Endothelial cell of umbilical vein (primary cell): Measurements from ENCODE around the gene LIME1. TPM values are rescaled to one million over a fixed set of nuclear protein-coding genes. Genes with fewer than 3 reads are reported as not detected.

ENCODE experiments used
- BruUV-seq: library from RNA; stranded (reverse); fragments of 400-500 nt; replicated peaks from 2 replicates; lab custom pipeline; 2021; lab: Mats Ljungman, UMichigan
- CTCF ChIA-PET: fragments of 300-600, 350-600 bp; sonication (Branson Sonifier 250); formaldehyde crosslinking; loops from one replicate; lab custom pipeline; 2021; ENCODE audit warnings: antibody characterized with exemption, inconsistent platforms; lab: Charles Lee
- POLR2A ChIA-PET: fragments of 300-600, 350-600 bp; sonication (Branson Sonifier 250); formaldehyde crosslinking; loops from one replicate; lab custom pipeline; 2021; ENCODE audit warnings: antibody characterized with exemption, inconsistent platforms; lab: Charles Lee
- DNase-seq: peaks from one replicate; pipeline ENCODE4 v3.0.0-alpha.2; 2011; ENCODE audit warnings: low read depth, low spot score
- FAIRE-seq: peaks from 2 replicates; lab custom pipeline; 2011; peaks lifted over from hg19 to GRCh38; lab: Jason Lieb, UNC
- H2AFZ ChIP-seq: 2 replicates; pipeline ENCODE4 v1.6.0; 2012; ENCODE audit warnings: low read depth, low read length, control low read depth, inconsistent platforms
- H3K27ac ChIP-seq: 2 replicates; pipeline ENCODE4 v1.5.1; 2011; ENCODE audit warnings: low read depth, mild to moderate bottlenecking, control low read depth, low read length, moderate library complexity; ENCODE audit not compliant: insufficient read depth
- H3K27me3 ChIP-seq, 2 experiments: 2 replicates each; pipeline versions ENCODE4 v1.6.0 to v1.6.1; 2011; ENCODE audit warnings: low read length in 2 of 2, mixed read lengths in 1 of 2; ENCODE audit not compliant: control insufficient read depth in 2 of 2, insufficient read depth in 2 of 2
- H3K36me3 ChIP-seq, 2 experiments: 2 replicates in 1 of 2; 3 replicates in 1 of 2; pipeline ENCODE4 v1.5.1; 2011; ENCODE audit warnings: low read length in 2 of 2, mild to moderate bottlenecking in 1 of 2, moderate library complexity in 1 of 2; ENCODE audit not compliant: control insufficient read depth in 2 of 2, insufficient read depth in 2 of 2; ENCODE audit errors: extremely low read depth in 1 of 2
- H3K4me1 ChIP-seq: 3 replicates; pipeline ENCODE4 v1.5.1; 2011; ENCODE audit warnings: mild to moderate bottlenecking, low read length; ENCODE audit not compliant: control insufficient read depth, insufficient read depth; ENCODE audit errors: extremely low read depth
- H3K4me2 ChIP-seq: 2 replicates; pipeline ENCODE4 v1.6.1; 2011; ENCODE audit warnings: low read length, control low read depth, mixed read lengths; ENCODE audit not compliant: insufficient read depth
- H3K4me3 ChIP-seq, 3 experiments: fragments of 200-600 bp in 1 of 3; sonication (generic), shearing (Covaris generic) in 1 of 3; replicated peaks in 1 of 3; 2 replicates each; pipeline ENCODE4 v1.5.1; 2011 to 2016; ENCODE audit warnings: control low read depth in 3 of 3, low read length in 3 of 3, mild to moderate bottlenecking in 2 of 3, inconsistent platforms in 1 of 3, low read depth in 1 of 3, moderate library complexity in 1 of 3; ENCODE audit not compliant: insufficient read depth in 1 of 3
- H3K79me2 ChIP-seq: 2 replicates; pipeline ENCODE4 v1.6.0; 2012; ENCODE audit warnings: low read length, inconsistent platforms; ENCODE audit not compliant: control insufficient read depth, insufficient read depth
- H3K9ac ChIP-seq: replicated peaks from 2 replicates; pipeline ENCODE3; 2011; ENCODE audit warnings: low read length, control low read depth; ENCODE audit not compliant: insufficient read depth; ENCODE audit errors: extremely low read depth
- H3K9me1 ChIP-seq: replicated peaks from 3 replicates; pipeline ENCODE4 v1.6.0; 2011; ENCODE audit warnings: mild to moderate bottlenecking, low read length; ENCODE audit not compliant: control insufficient read depth, insufficient read depth; ENCODE audit errors: extremely low read depth
- H3K9me3 ChIP-seq: replicated peaks from 2 replicates; pipeline ENCODE4 v1.5.1; 2012; ENCODE audit warnings: low read length, inconsistent platforms; ENCODE audit not compliant: control insufficient read depth, insufficient read depth
- H4K20me1 ChIP-seq: replicated peaks from 2 replicates; pipeline ENCODE3; 2011; ENCODE audit warnings: mild to moderate bottlenecking, low read length; ENCODE audit not compliant: control insufficient read depth, insufficient read depth; ENCODE audit errors: extremely low read depth
- EZH2 ChIP-seq: IDR thresholded peaks from 2 replicates; pipeline ENCODE4 v1.6.1; 2012; ENCODE audit warnings: borderline replicate concordance, low read depth, mild to moderate bottlenecking, moderate library complexity, low read length, inconsistent platforms; ENCODE audit not compliant: severe bottlenecking
- JUN ChIP-seq: IDR thresholded peaks from 2 replicates; pipeline ENCODE4 v1.6.1; 2011; ENCODE audit warnings: borderline replicate concordance, low read depth; ENCODE audit not compliant: insufficient read length, insufficient read depth
- POLR2AphosphoS5 ChIP-seq: IDR thresholded peaks from 2 replicates; pipeline ENCODE4 v1.6.1; 2012; ENCODE audit warnings: low read depth, mild to moderate bottlenecking, control low read depth, low read length, moderate library complexity; ENCODE audit not compliant: insufficient read depth
- dilution Hi-C: fragments of 300-500 bp; cut with MboI; formaldehyde crosslinking; loops from one replicate; pipeline ENCODE4 v1.15.0; 2019; ENCODE audit warnings: low sequenced_read_pairs; ENCODE audit not compliant: extremely low pct_ligation_motif_present
- intact Hi-C: fragments of 100-400 bp; cut with micrococcal nuclease; formaldehyde crosslinking; loops from one replicate; pipeline ENCODE4 v1.10.0; 2022
- polyA plus RNA-seq, 4 experiments: library from polyadenylated mRNA; depleted of rRNA in 3 of 4; stranded (reverse) in 3 of 4; unstranded in 1 of 4; fragments of >200 nt; gene quantifications; 2 replicates each; pipeline versions ENCODE4 v1.2.1 to v1.2.3, GENCODE V29; 2011 to 2012; ENCODE audit warnings: missing spikeins in 1 of 4
- total RNA-seq: library from RNA; stranded (reverse); gene quantifications from 2 replicates; pipeline ENCODE4 v1.2.3, GENCODE V29; 2021

Gene LIME1
- total and polyA plus RNA-seq, 2 donors (not counting 3 experiments of a cell fraction or from before 2014, with no cell fraction given), result 10.7 to 12.2 TPM

DNA sequence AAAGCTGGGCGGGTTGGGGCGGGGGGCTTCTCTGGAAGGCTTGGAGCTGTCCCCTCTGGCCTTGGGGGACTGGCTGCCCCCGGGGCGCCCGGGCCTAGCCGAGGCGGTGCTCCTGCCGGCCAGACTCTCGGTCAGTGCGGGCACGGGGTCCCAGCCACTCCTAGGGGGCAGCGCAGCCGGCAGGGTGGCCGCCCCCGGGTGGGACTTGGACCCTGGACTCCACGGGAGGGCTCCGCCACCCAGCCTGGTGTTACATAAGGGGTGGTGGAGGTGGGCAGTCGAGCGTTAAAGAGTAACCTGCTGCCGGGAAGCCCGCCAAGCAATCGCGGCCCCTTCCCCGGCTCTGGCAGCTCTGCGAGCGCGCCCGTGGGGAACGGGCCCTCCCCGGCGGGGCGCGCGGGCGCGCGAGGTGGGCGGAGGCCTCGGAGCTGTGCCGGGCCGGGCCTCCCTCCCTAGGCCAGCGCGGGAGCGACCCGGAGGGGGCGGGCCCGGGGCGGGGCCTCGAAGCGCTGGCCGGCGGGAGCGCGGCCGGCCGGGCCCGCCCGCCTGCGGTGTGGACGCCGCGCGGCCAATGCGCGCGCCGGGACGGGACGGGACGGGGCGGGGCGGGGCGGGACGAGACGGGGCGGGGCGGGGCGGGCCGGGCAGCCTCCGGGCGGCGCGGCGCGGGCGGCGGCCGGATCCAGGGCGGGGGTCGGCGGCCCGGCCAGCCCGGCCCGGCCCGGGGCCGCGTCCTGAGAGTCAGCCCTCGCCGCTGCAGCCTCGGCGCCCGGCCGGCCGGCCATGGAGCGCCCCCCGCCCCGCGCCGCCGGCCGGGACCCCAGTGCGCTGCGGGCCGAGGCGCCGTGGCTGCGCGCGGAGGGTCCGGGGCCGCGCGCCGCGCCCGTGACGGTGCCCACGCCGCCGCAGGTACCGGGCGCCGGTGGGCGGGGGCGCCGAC lies 2.9 kb downstream of the LIME1 start, which contains the start of gene SLC2A4RG:
SLC2A4RG (plus strand) TSS at position 647 of the 940 bp plus-strand sequence; CDS start at position 784, 137 bp downstream.
- peak within 1 kb of the TSS; percentile 40 for H2AFZ ChIP-seq
- no peaks in the 10 kb centered on the region for H3K27me3 ChIP-seq
- H4K20me1 ChIP-seq, result no peaks in the 10 kb centered on the region
- peak within 1 kb of the TSS; percentile 41 to 72 (median 52) for H3K4me3 ChIP-seq
- peak within 1 kb of the TSS; percentile 61 for H3K9ac ChIP-seq
- POLR2A ChIA-PET, result no interaction called here
- no peaks in the 10 kb centered on the region for H3K9me1 ChIP-seq
- intact Hi-C loops (loop anchor here (1.0 to 5.0 kb wide), 3 partner anchors 33 to 112 kb away; partner anchors contain the start of genes ARFRP1, GMEB2 and TNFRSF6B), dilution Hi-C loops (no loop called here)
- BruUV-seq, result no TSS peak
- no peaks in the 10 kb centered on the region for H3K79me2 ChIP-seq
- TF ChIP-seq POLR2AphosphoS5 (peak; percentile 30), JUN (no peak)
- peaks cover 9% of the 10 kb centered on the region for H3K4me1 ChIP-seq
- DNase-seq (peak; percentile 40), FAIRE-seq (peak; percentile 55)
- CTCF ChIA-PET, result interaction anchor here (0.5 to 1.1 kb wide), 3 partner anchors 32 to 235 kb away, joined by 3 to 6 read pairs (median 5); partner anchors contain the start of genes ARFRP1 and ZGPAT
- H3K9me3 ChIP-seq, result no peaks in the 10 kb centered on the region
- no peak within 1 kb of the TSS for H3K27ac ChIP-seq
- peak within 1 kb of the TSS; percentile 76 for H3K4me2 ChIP-seq
- H3K36me3 ChIP-seq, result peaks cover 0 to 33% of the 10 kb centered on the region in 2 experiments

DNA sequence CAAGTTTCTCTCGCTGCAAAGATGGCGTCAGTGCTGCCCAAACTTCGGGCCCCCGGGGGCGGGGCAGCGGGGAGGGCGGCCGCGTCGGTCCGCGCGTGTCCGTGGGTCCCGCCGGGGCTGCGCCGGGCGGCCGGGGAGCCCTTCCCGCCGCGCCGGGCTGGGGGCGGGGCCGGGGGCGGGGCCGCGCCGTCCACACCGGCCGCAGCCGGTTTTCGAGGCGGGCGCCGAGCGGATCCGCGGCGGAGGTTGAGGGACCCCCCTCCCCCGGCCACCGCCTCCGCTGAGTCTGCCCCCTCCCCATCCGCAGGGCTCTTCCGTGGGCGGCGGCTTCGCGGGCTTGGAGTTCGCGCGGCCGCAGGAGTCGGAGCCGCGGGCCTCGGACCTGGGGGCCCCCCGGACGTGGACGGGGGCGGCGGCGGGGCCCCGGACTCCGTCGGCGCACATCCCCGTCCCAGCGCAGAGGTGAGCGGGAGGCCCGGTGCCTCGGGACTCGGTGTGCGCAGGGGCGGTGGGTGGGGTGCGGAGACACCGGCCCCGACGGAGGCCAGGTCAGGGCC lies 3.7 kb downstream of the LIME1 start:
- no TSS peak for BruUV-seq
- dilution Hi-C loops, result no loop called here

More for the DNA sequence above, 3.7 kb downstream of the LIME1 start:
- DNase-seq (peak; percentile 15), FAIRE-seq (no peak)
- H2AFZ ChIP-seq, result peak overlapping the region; percentile 40
- H3K79me2 ChIP-seq, result no peaks in the 10 kb centered on the region
- peak overlapping the region; percentile 61 for H3K9ac ChIP-seq
- no peaks in the 10 kb centered on the region for H3K9me3 ChIP-seq
- POLR2A ChIA-PET, result no interaction called here
- TF ChIP-seq EZH2, result no peak
- TF ChIP-seq POLR2AphosphoS5, result peak; percentile 30
- intact Hi-C loops, result loop anchor here (1.0 to 2.0 kb wide), 2 partner anchors 33 to 113 kb away; partner anchors contain the start of genes ARFRP1 and GMEB2
- peaks cover 9% of the 10 kb centered on the region for H3K4me1 ChIP-seq
- H4K20me1 ChIP-seq, result no peaks in the 10 kb centered on the region
- peaks cover 0 to 27% of the 10 kb centered on the region in 2 experiments for H3K36me3 ChIP-seq
- no peak overlapping the region for H3K27ac ChIP-seq
- CTCF ChIA-PET, result interaction anchor here (0.7 to 2.0 kb wide), 10 partner anchors 33 to 298 kb away, joined by 3 to 12 read pairs (median 6); partner anchors contain the start of genes ARFRP1, TNFRSF6B, TPD52L2 and ZGPAT
- H3K4me3 ChIP-seq, result peak overlapping the region; percentile 41 to 72 (median 52)
- no peaks in the 10 kb centered on the region for H3K27me3 ChIP-seq
- peak overlapping the region; percentile 76 for H3K4me2 ChIP-seq
- H3K9me1 ChIP-seq, result no peaks in the 10 kb centered on the region
